22Rv1 (cell line): ENCODE results near the gene LHFPL6.

Experiments
- ZFX ChIP-seq: fragments of 450-650 bp; IDR thresholded peaks from 2 replicates; pipeline ENCODE4 v1.6.1; 2017; ENCODE audit warnings: antibody characterized with exemption, borderline replicate concordance
- TF ChIP-seq, protein P1 (sequence below): fragments of 450-650 bp; IDR thresholded peaks from 2 replicates; pipeline ENCODE4 v1.5.1; 2017; ENCODE audit warnings: mild to moderate bottlenecking

- TF ChIP-seq, protein P1, sequence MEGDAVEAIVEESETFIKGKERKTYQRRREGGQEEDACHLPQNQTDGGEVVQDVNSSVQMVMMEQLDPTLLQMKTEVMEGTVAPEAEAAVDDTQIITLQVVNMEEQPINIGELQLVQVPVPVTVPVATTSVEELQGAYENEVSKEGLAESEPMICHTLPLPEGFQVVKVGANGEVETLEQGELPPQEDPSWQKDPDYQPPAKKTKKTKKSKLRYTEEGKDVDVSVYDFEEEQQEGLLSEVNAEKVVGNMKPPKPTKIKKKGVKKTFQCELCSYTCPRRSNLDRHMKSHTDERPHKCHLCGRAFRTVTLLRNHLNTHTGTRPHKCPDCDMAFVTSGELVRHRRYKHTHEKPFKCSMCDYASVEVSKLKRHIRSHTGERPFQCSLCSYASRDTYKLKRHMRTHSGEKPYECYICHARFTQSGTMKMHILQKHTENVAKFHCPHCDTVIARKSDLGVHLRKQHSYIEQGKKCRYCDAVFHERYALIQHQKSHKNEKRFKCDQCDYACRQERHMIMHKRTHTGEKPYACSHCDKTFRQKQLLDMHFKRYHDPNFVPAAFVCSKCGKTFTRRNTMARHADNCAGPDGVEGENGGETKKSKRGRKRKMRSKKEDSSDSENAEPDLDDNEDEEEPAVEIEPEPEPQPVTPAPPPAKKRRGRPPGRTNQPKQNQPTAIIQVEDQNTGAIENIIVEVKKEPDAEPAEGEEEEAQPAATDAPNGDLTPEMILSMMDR: no peak
- TF ChIP-seq ZFX: no peak
Measured at GRCh38 chr13:39410964-39411363, 192.0 kb downstream of the LHFPL6 start.
